ENCODE data around the gene FAM117A. TPM values are rescaled to one million over a fixed set of nuclear protein-coding genes. Genes with fewer than 3 reads are reported as not detected.

FAM117A gene
- total RNA-seq, 2 donors from 2014 or later: 30.9 to 46.4 TPM

DNA sequence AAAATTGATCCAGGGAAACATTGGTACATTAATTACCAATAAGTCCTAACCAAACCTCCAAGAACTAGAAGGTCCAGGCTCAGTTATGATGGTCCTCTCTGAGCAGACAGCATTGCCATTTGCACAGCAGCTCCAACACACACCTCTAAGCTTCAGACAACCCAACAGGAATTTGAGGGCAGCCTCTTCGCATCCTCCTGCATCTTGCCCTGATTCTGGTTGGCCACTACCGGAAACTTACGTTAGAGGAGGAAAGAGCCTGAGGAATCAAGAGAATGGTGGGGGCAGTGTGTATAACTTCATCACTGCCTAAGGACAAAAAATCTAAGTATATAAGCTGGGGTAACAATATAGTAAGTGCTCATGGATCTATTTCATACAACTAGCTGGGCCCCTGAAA, 15.7 kb downstream of the FAM117A start:
- no peaks in the 10 kb centered on the region for H3K4me1 ChIP-seq (replicated peaks)
- no peak overlapping the region for H3K27ac ChIP-seq
- intact Hi-C loops (cut with DNase I): no loop called here
- TF ChIP-seq POLR2A (IDR thresholded peaks at IDR 0.05): no peak
- TF ChIP-seq, protein P1, sequence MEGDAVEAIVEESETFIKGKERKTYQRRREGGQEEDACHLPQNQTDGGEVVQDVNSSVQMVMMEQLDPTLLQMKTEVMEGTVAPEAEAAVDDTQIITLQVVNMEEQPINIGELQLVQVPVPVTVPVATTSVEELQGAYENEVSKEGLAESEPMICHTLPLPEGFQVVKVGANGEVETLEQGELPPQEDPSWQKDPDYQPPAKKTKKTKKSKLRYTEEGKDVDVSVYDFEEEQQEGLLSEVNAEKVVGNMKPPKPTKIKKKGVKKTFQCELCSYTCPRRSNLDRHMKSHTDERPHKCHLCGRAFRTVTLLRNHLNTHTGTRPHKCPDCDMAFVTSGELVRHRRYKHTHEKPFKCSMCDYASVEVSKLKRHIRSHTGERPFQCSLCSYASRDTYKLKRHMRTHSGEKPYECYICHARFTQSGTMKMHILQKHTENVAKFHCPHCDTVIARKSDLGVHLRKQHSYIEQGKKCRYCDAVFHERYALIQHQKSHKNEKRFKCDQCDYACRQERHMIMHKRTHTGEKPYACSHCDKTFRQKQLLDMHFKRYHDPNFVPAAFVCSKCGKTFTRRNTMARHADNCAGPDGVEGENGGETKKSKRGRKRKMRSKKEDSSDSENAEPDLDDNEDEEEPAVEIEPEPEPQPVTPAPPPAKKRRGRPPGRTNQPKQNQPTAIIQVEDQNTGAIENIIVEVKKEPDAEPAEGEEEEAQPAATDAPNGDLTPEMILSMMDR (IDR thresholded peaks at IDR 0.05): no peak
- no peak for TF ChIP-seq POLR2AphosphoS5 (IDR thresholded peaks at IDR 0.05)
- no peaks in the 10 kb centered on the region for H3K9me3 ChIP-seq
- WGBS: 91% methylated on average over 3 of the region's 3 CpGs
- no peaks in the 10 kb centered on the region for H3K36me3 ChIP-seq
- no peaks in the 10 kb centered on the region for H3K27me3 ChIP-seq (replicated peaks; ENCODE audit: insufficient read depth)
- H3K4me3 ChIP-seq: no peak overlapping the region
- no peak for DNase-seq (ENCODE audit: low spot score)

DNA sequence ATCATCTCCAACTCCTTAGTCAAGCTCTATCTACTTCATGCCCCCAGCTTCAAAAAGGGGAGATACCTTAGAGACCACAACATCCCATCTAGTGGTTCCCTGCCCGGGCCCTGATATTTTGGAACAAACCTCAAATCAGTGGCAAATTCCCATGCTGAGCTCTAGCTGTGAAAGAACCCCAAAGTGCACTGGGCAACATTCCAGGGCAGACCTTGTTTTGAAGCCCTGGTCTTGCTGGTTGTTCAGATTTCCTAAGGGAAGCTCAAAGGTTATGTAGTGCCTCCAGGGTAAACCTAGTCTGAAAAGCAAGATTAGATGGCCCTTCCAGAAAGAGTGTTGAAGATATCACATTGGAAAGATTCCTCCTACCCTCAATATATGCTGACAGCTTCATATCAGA, 16.3 kb downstream of the FAM117A start:
- Histone ChIP-seq H3K9me3 (no peaks in the 10 kb centered on the region), H3K36me3 (no peaks in the 10 kb centered on the region), H3K27me3 (replicated peaks; ENCODE audit: insufficient read depth) (no peaks in the 10 kb centered on the region), H3K4me1 (replicated peaks) (no peaks in the 10 kb centered on the region), H3K27ac (no peak overlapping the region), H3K4me3 (no peak overlapping the region)
- intact Hi-C loops (cut with DNase I): no loop called here
- TF ChIP-seq POLR2A (IDR thresholded peaks at IDR 0.05) (no peak), POLR2AphosphoS5 (IDR thresholded peaks at IDR 0.05) (no peak)
- TF ChIP-seq, protein P1 (IDR thresholded peaks at IDR 0.05): no peak
- 88% methylated on average over 1 of the region's 1 CpG for WGBS
- no peak for DNase-seq (ENCODE audit: low spot score)

DNA sequence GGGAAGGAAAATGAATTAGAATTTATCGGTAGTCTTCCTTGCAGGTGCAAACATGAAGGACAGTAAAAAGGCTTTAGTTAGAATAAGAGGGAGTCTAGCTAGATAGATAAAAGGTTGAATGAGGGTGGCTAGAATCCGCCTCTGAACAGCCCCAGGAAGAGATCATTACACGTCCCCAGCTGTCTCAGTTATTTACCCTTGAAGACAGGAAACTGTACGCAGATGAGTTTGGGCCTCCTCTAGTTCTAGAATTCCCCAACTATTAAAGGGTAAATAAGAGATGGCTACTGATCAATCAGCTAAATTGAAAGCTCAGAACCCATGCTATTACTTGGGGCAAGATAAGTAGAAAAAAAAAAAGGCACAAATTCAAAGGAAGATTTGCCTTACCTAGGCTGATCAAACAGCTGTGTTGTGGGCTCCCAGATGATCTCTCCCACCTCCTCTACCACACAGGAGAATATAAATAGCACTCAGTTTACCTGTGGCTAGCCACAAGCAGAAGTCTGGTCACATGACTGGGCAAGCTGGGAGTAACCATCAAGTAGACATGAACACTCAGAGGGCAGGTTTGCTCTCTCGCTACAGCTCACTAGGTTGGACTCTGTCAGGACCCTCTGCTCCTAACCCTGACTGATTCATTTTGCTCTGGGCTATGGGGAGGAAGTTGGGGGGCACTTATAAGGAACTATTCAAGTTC, 17.0 kb downstream of the FAM117A start:
- H3K27me3 ChIP-seq (replicated peaks; ENCODE audit: insufficient read depth): no peaks in the 10 kb centered on the region
- no peak overlapping the region for H3K4me3 ChIP-seq
- no peaks in the 10 kb centered on the region for H3K4me1 ChIP-seq (replicated peaks)
- no peak for DNase-seq (ENCODE audit: low spot score)
- no peaks in the 10 kb centered on the region for H3K9me3 ChIP-seq
- no peaks in the 10 kb centered on the region for H3K36me3 ChIP-seq
- 91% methylated on average over 5 of the region's 5 CpGs for WGBS
- H3K27ac ChIP-seq: no peak overlapping the region
- intact Hi-C loops (cut with DNase I): no loop called here
- TF ChIP-seq, protein P1 (IDR thresholded peaks at IDR 0.05): no peak
- no peak for TF ChIP-seq POLR2A (IDR thresholded peaks at IDR 0.05)
- no peak for TF ChIP-seq POLR2AphosphoS5 (IDR thresholded peaks at IDR 0.05)

DNA sequence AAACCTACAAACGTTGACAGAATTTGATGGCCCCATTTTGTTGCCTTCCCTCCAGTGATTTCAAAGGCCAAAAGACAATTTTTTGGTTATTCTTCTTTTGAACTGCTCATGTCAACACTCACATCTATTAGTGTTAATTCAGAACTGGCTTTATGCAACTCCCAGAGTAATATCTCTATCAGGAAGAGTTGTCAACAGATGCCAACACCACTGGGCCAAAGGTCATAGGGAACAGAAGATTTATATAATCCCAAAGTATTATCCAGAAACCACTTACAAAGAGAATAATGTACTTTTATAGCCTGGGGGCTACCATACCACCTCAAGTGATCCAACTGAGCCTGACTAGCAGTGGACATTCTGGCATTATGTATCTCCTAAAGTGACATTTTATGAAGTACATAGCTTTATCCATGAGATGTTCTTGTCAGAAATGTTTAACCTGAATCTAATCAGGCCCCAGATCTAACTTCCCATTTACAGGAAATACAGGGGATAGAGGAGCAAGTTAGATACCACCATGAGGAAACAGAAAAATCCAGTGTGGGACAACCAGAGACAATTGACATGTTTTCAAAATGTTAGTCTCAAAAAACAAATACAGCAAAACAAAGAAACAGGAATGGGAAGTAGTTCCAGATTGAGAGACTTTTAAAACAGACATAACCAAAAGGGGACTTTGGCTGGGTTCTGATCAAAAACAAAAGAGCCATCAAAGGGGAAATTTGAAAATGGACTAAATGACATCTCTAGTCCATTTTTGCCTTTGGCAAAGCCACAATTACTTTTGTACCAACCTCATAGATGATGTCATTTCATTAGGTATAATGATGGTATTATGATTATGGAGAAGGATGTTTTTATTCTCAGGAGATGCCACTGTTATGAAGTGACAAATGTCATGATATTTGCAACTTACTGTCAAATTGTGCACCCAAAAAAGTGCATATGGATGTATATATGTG, 18.5 kb downstream of the FAM117A start:
- H3K9me3 ChIP-seq: no peaks in the 10 kb centered on the region
- 80% methylated on average over 1 of the region's 1 CpG for WGBS
- intact Hi-C loops (cut with DNase I): no loop called here
- no peak overlapping the region for H3K4me3 ChIP-seq
- no peaks in the 10 kb centered on the region for H3K27me3 ChIP-seq (replicated peaks; ENCODE audit: insufficient read depth)
- TF ChIP-seq, protein P1 (IDR thresholded peaks at IDR 0.05): no peak
- TF ChIP-seq POLR2A (IDR thresholded peaks at IDR 0.05) (no peak), POLR2AphosphoS5 (IDR thresholded peaks at IDR 0.05) (no peak)
- no peaks in the 10 kb centered on the region for H3K4me1 ChIP-seq (replicated peaks)
- no peaks in the 10 kb centered on the region for H3K36me3 ChIP-seq
- no peak overlapping the region for H3K27ac ChIP-seq
- no peak for DNase-seq (ENCODE audit: low spot score)
